ENCODE data around the gene TRPM6.

Gene TRPM6

DNA sequence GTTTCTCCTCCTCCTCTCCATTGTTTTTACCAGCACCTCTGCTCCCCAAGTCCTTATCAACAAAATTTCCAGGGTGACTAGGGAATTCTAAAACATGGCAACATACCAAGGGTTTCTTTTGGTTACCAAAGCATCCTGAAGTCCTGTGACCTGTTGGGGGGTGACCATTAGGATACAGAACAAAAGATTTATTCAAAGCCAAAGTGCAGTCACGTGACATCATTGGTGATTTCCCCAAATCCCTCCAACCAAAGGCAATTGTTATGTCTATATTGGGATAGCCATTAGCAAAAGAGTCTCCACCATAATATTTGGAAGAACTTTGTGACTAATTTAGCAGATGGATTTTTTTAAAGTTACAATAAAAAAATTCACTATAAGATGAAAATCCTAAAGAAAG lies 168.4 kb downstream of the TRPM6 start:
- no peak overlapping the region for H3K27ac ChIP-seq (ENCODE audit: low read length)
- no peaks in the 10 kb centered on the region for H3K9me3 ChIP-seq (ENCODE audit: control insufficient read depth in 2 of 2, low read length in 2 of 2)
- H3K4me1 ChIP-seq (ENCODE audit: control insufficient read depth, insufficient read depth, low read length): no peaks in the 10 kb centered on the region
- no peak overlapping the region for H3K9ac ChIP-seq (ENCODE audit: low read length in 2 of 2)
- no peak overlapping the region for H3K4me3 ChIP-seq (ENCODE audit: low read length in 2 of 2)
- H3K36me3 ChIP-seq (ENCODE audit: control insufficient read depth in 2 of 2, insufficient read depth in 2 of 2, low read length in 2 of 2): no peaks in the 10 kb centered on the region
- H3K27me3 ChIP-seq (ENCODE audit: control insufficient read depth in 1 of 2, insufficient read depth in 2 of 2, low read length in 2 of 2): no peaks in the 10 kb centered on the region

DNA sequence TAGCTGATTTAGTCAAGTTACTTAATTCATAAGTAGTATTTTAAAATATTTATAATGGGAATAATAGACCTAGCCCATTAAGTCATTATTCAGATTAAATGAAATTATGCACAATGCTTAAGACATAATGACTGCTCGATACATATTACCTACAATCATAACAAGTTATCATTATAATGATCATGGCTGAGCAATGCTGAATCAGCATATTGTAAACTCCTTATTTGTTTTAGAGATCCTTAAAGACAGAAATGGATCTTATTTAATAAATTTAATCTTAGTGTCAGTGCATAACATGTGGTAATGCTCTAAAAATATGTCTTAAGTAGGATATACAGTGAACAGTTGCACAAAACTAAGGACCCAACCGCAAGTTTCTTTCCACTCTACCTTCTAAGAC lies 169.0 kb downstream of the TRPM6 start:
- no peaks in the 10 kb centered on the region for H3K36me3 ChIP-seq (ENCODE audit: control insufficient read depth in 2 of 2, insufficient read depth in 2 of 2, low read length in 2 of 2)
- H3K27me3 ChIP-seq (ENCODE audit: control insufficient read depth in 1 of 2, insufficient read depth in 2 of 2, low read length in 2 of 2): no peaks in the 10 kb centered on the region
- H3K4me3 ChIP-seq (ENCODE audit: low read length in 2 of 2): no peak overlapping the region
- no peaks in the 10 kb centered on the region for H3K9me3 ChIP-seq (ENCODE audit: control insufficient read depth in 2 of 2, low read length in 2 of 2)
- no peak overlapping the region for H3K27ac ChIP-seq (ENCODE audit: low read length)
- no peak overlapping the region for H3K9ac ChIP-seq (ENCODE audit: low read length in 2 of 2)
- no peaks in the 10 kb centered on the region for H3K4me1 ChIP-seq (ENCODE audit: control insufficient read depth, insufficient read depth, low read length)

GRCh38 chr9:74711341-74711740 lies 176.4 kb downstream of the TRPM6 start:
- Histone ChIP-seq H3K4me1 (ENCODE audit: control insufficient read depth, insufficient read depth, low read length) (no peaks in the 10 kb centered on the region), H3K27me3 (ENCODE audit: control insufficient read depth in 1 of 2, insufficient read depth in 2 of 2, low read length in 2 of 2) (no peaks in the 10 kb centered on the region), H3K27ac (ENCODE audit: low read length) (no peak overlapping the region), H3K9ac (ENCODE audit: low read length in 2 of 2) (no peak overlapping the region), H3K4me3 (ENCODE audit: low read length in 2 of 2) (no peak overlapping the region), H3K9me3 (ENCODE audit: control insufficient read depth in 2 of 2, low read length in 2 of 2) (no peaks in the 10 kb centered on the region), H3K36me3 (ENCODE audit: control insufficient read depth in 2 of 2, insufficient read depth in 2 of 2, low read length in 2 of 2) (no peaks in the 10 kb centered on the region)

- Histone ChIP-seq H3K36me3 (ENCODE audit: control insufficient read depth in 2 of 2, insufficient read depth in 2 of 2, low read length in 2 of 2) (no peaks in the 10 kb centered on the region), H3K27me3 (ENCODE audit: control insufficient read depth in 1 of 2, insufficient read depth in 2 of 2, low read length in 2 of 2) (no peaks in the 10 kb centered on the region), H3K27ac (ENCODE audit: low read length) (no peak overlapping the region), H3K4me1 (ENCODE audit: control insufficient read depth, insufficient read depth, low read length) (no peaks in the 10 kb centered on the region), H3K9me3 (ENCODE audit: control insufficient read depth in 2 of 2, low read length in 2 of 2) (no peaks in the 10 kb centered on the region), H3K9ac (ENCODE audit: low read length in 2 of 2) (no peak overlapping the region), H3K4me3 (ENCODE audit: low read length in 2 of 2) (no peak overlapping the region)
Measured at GRCh38 chr9:74697535-74697934, 190.2 kb downstream of the TRPM6 start.

DNA sequence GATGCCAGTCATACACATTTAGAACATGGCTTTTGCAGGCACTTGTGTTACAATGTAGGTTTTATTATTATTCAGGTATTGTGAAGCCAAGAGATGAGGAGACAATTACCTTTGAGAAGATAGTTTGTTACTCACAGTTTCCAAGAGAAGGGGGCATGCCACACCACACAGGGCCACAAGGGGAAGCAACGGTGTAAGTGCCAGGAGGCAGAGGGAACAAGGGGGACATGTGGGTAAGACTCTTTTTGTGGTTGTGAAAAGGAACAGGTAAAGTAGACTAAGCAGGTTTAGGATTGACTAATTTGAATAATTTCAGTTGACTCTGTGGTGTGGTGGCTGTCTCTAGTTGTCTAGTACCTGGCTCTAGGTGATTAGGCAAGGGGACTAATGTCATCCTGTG lies 191.2 kb downstream of the TRPM6 start:
- Histone ChIP-seq H3K36me3 (ENCODE audit: control insufficient read depth in 2 of 2, insufficient read depth in 2 of 2, low read length in 2 of 2) (no peaks in the 10 kb centered on the region), H3K9ac (ENCODE audit: low read length in 2 of 2) (no peak overlapping the region), H3K4me3 (ENCODE audit: low read length in 2 of 2) (no peak overlapping the region), H3K9me3 (ENCODE audit: control insufficient read depth in 2 of 2, low read length in 2 of 2) (no peaks in the 10 kb centered on the region), H3K27me3 (ENCODE audit: control insufficient read depth in 1 of 2, insufficient read depth in 2 of 2, low read length in 2 of 2) (no peaks in the 10 kb centered on the region), H3K4me1 (ENCODE audit: control insufficient read depth, insufficient read depth, low read length) (no peaks in the 10 kb centered on the region), H3K27ac (ENCODE audit: low read length) (no peak overlapping the region)

GRCh38 chr9:74691058-74691457 lies 196.7 kb downstream of the TRPM6 start:
- Histone ChIP-seq H3K27me3 (ENCODE audit: control insufficient read depth in 1 of 2, insufficient read depth in 2 of 2, low read length in 2 of 2) (no peaks in the 10 kb centered on the region), H3K27ac (ENCODE audit: low read length) (no peak overlapping the region), H3K36me3 (ENCODE audit: control insufficient read depth in 2 of 2, insufficient read depth in 2 of 2, low read length in 2 of 2) (no peaks in the 10 kb centered on the region), H3K9ac (ENCODE audit: low read length in 2 of 2) (no peak overlapping the region), H3K4me1 (ENCODE audit: control insufficient read depth, insufficient read depth, low read length) (no peaks in the 10 kb centered on the region), H3K4me3 (ENCODE audit: low read length in 2 of 2) (no peak overlapping the region), H3K9me3 (ENCODE audit: control insufficient read depth in 2 of 2, low read length in 2 of 2) (no peaks in the 10 kb centered on the region)

DNA sequence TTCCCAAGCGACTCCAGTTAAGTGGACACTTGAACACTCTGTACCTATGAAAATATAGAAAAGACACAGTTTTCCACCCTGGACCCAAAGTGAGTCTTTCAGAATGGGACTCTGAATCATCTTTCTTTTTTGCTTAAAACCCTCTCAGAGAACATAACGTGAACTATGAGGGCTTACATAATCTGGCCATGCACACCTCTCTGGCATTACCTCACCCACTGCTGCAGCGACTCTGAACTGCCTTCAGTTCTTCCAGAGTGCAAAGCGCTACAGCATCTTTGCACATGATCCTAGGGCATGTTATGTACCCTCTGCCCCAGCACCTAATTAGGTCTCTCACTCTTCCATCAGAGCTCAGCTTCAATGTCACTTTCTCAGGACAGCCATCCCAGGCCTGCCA lies 204.4 kb downstream of the TRPM6 start:
- no peaks in the 10 kb centered on the region for H3K4me1 ChIP-seq (ENCODE audit: control insufficient read depth, insufficient read depth, low read length)
- no peaks in the 10 kb centered on the region for H3K27me3 ChIP-seq (ENCODE audit: control insufficient read depth in 1 of 2, insufficient read depth in 2 of 2, low read length in 2 of 2)
- H3K9me3 ChIP-seq (ENCODE audit: control insufficient read depth in 2 of 2, low read length in 2 of 2): no peaks in the 10 kb centered on the region
- H3K9ac ChIP-seq (ENCODE audit: low read length in 2 of 2): no peak overlapping the region
- no peak overlapping the region for H3K4me3 ChIP-seq (ENCODE audit: low read length in 2 of 2)
- no peaks in the 10 kb centered on the region for H3K36me3 ChIP-seq (ENCODE audit: control insufficient read depth in 2 of 2, insufficient read depth in 2 of 2, low read length in 2 of 2)
- H3K27ac ChIP-seq (ENCODE audit: low read length): no peak overlapping the region

GRCh38 chr9:74681906-74682305 lies 205.8 kb downstream of the TRPM6 start:
- no peak overlapping the region for H3K4me3 ChIP-seq (ENCODE audit: low read length in 2 of 2)
- no peaks in the 10 kb centered on the region for H3K4me1 ChIP-seq (ENCODE audit: control insufficient read depth, insufficient read depth, low read length)
- no peaks in the 10 kb centered on the region for H3K27me3 ChIP-seq (ENCODE audit: control insufficient read depth in 1 of 2, insufficient read depth in 2 of 2, low read length in 2 of 2)
- H3K27ac ChIP-seq (ENCODE audit: low read length): no peak overlapping the region
- no peaks in the 10 kb centered on the region for H3K36me3 ChIP-seq (ENCODE audit: control insufficient read depth in 2 of 2, insufficient read depth in 2 of 2, low read length in 2 of 2)
- no peaks in the 10 kb centered on the region for H3K9me3 ChIP-seq (ENCODE audit: control insufficient read depth in 2 of 2, low read length in 2 of 2)
- H3K9ac ChIP-seq (ENCODE audit: low read length in 2 of 2): no peak overlapping the region

GRCh38 chr9:74674077-74674476 lies 213.6 kb downstream of the TRPM6 start:
- no peak overlapping the region for H3K27ac ChIP-seq (ENCODE audit: low read length)
- H3K9me3 ChIP-seq (ENCODE audit: control insufficient read depth in 2 of 2, low read length in 2 of 2): no peaks in the 10 kb centered on the region
- H3K27me3 ChIP-seq (ENCODE audit: control insufficient read depth in 1 of 2, insufficient read depth in 2 of 2, low read length in 2 of 2): no peaks in the 10 kb centered on the region
- no peak overlapping the region for H3K4me3 ChIP-seq (ENCODE audit: low read length in 2 of 2)
- H3K36me3 ChIP-seq (ENCODE audit: control insufficient read depth in 2 of 2, insufficient read depth in 2 of 2, low read length in 2 of 2): no peaks in the 10 kb centered on the region
- H3K4me1 ChIP-seq (ENCODE audit: control insufficient read depth, insufficient read depth, low read length): no peaks in the 10 kb centered on the region
- no peak overlapping the region for H3K9ac ChIP-seq (ENCODE audit: low read length in 2 of 2)
